ENCODE data around the gene AKAP3.

GRCh38 chr12:4604684-4605193 is 44.1 kb downstream of the AKAP3 start:
- TF ChIP-seq EZH2 (IDR thresholded peaks at IDR 0.05; ENCODE audit: low read length) (no peak), CTCF (optimal IDR thresholded peaks at IDR 0.05 in 1 of 3, IDR thresholded peaks at IDR 0.05 in 1 of 3, conservative IDR thresholded peaks at IDR 0.05 in 1 of 3; ENCODE audit: extremely low read depth in 1 of 3, insufficient read depth in 2 of 3, low read length in 3 of 3) (peak; percentile 97 to 99 (median 98))

Measured in keratinocyte (primary cell).